Pancreas (tissue), 10 donors: Measurements from ENCODE around the gene DNAJC25. TPM values are rescaled to one million over a fixed set of nuclear protein-coding genes. Genes with fewer than 3 reads are reported as not detected.

ENCODE experiments used
- ATAC-seq, 4 donors: fragments of 200-7000 bp; cut with Tn5 transposase; one replicate each; pipeline versions ENCODE4 v1.8.0 to v1.9.1; 2020; ENCODE audit warnings: mild to moderate bottlenecking in 4 of 4, moderate library complexity in 4 of 4
- DNase-seq, 6 donors: peaks; one replicate each; pipeline ENCODE4 v3.0.0-alpha.2; 2020
- FAIRE-seq: peaks from 2 replicates; lab custom pipeline; 2012; peaks lifted over from hg19 to GRCh38; lab: Jason Lieb, UNC
- H3K27ac ChIP-seq, 4 donors: fragments of 200-600 bp; sonication (generic); 1 replicate in 3 of 4; 2 replicates in 1 of 4; pipeline versions ENCODE4 v1.5.0 to v1.8.0; 2020
- H3K27me3 ChIP-seq, 4 donors: fragments of 200-600 bp; one replicate each; pipeline ENCODE4 v1.8.0; 2021
- H3K36me3 ChIP-seq, 3 donors: fragments of 200-600 bp; sonication (generic) in 1 of 3; one replicate each; pipeline versions ENCODE4 v1.5.0 to v1.8.0; 2020 to 2021
- H3K4me1 ChIP-seq, 3 donors: fragments of 200-600 bp; one replicate each; pipeline ENCODE4 v1.8.0; 2021
- H3K4me3 ChIP-seq, 4 donors: fragments of 200-600 bp; sonication (generic) in 2 of 4; one replicate each; pipeline versions ENCODE4 v1.5.0 to v1.8.0; 2020 to 2021
- H3K9me3 ChIP-seq, 4 donors: fragments of 200-600 bp; one replicate each; pipeline ENCODE4 v1.8.0; 2021
- CTCF ChIP-seq, 4 donors: fragments of 200-600 bp; sonication (generic) in 3 of 4; IDR thresholded peaks; one replicate each; pipeline versions ENCODE4 v1.5.0 to v1.8.0; 2021; ENCODE audit warnings: antibody characterized with exemption in 4 of 4
- WGBS, 2 donors: extraction: QIAGEN DNeasy Blood & Tissue Kit; methylation state at CpG; one replicate each; pipeline ENCODE4 v1.1.7; 2013; 5-methylcytosine and 5-hydroxymethylcytosine counted together
- intact Hi-C, 3 donors: fragments of 100-400 bp; cut with DNase I; formaldehyde crosslinking; loops; one replicate each; pipeline versions ENCODE4 v1.11.1 to v1.14.2; 2022
- polyA plus RNA-seq, 2 donors: library from polyadenylated mRNA; stranded (reverse); fragments of 200-250 nt; gene quantifications; one replicate each; pipeline ENCODE4 v1.2.3, GENCODE V29; 2013
- total RNA-seq, 6 donors: library from RNA; stranded (reverse); fragmentation: NEBNext Ultra II Directional in 4 of 6; extraction: Animal tissue kit (Norgen Biotek cat#: 25700) in 4 of 6; gene quantifications; one replicate each; pipeline versions ENCODE4 v1.2.1 to v1.2.4, GENCODE V29; 2021 to 2023
- donor health status: healthy with polysubstance abuse.
- donor health status: DM: no; HTN: no; CAD: no; lungs with moderate emphysema.
- donor health status: DM: no; HTN: no; CAD: no.
- donor health status: control.
- donor health status: control.
- donor health status: Bipolar disorder and iron deficiency.
- donor health status: DM: yes; HTN: yes; CAD: no.
- donor health status: DM: no; HTN: no; CAD: no.
- donor health status: DM: no; HTN: no; CAD: no.
- donor health status: DM: yes; HTN: yes; CAD: no.

The DNAJC25 gene
- total and polyA plus RNA-seq, 8 donors, result 2.2 to 6.7 (median 3.5) TPM

- TF ChIP-seq CTCF (IDR thresholded peaks at IDR 0.05), result no peak
- Histone ChIP-seq H3K27me3 (no peaks in the 10 kb centered on the region), H3K4me1 (no peaks in the 10 kb centered on the region), H3K36me3 (no peaks in the 10 kb centered on the region), H3K9me3 (no peaks in the 10 kb centered on the region), H3K27ac (no peak overlapping the region), H3K4me3 (no peak overlapping the region)
- DNase-seq (no peak), ATAC-seq (no peak), FAIRE-seq (no peak)
- WGBS, 2 donors, result 81 to 93% methylated on average over 5 of the region's 5 CpGs
- intact Hi-C loops, result no loop called here
These were observed 47.2 kb downstream of the DNAJC25 start for GRCh38 chr9:111678293-111678692.

- intact Hi-C loops, result no loop called here
- TF ChIP-seq CTCF (IDR thresholded peaks at IDR 0.05), result no peak
- Histone ChIP-seq H3K4me3 (no peak overlapping the region), H3K27ac (no peak overlapping the region), H3K4me1 (no peaks in the 10 kb centered on the region), H3K9me3 (no peaks in the 10 kb centered on the region), H3K36me3 (no peaks in the 10 kb centered on the region), H3K27me3 (no peaks in the 10 kb centered on the region)
- no peak for FAIRE-seq
- 91 to 94% methylated on average over 6 of the region's 6 CpGs for WGBS, 2 donors
- DNase-seq, result no peak
- no peak for ATAC-seq
These were observed 48.1 kb downstream of the DNAJC25 start for GRCh38 chr9:111679199-111679598.

- TF ChIP-seq CTCF (IDR thresholded peaks at IDR 0.05), result no peak
- 90 to 92% methylated on average over 1 of the region's 1 CpG for WGBS, 2 donors
- no peaks in the 10 kb centered on the region for H3K36me3 ChIP-seq
- H3K27ac ChIP-seq, result no peak overlapping the region
- no peak overlapping the region for H3K4me3 ChIP-seq
- H3K4me1 ChIP-seq, result no peaks in the 10 kb centered on the region
- DNase-seq (no peak), FAIRE-seq (no peak), ATAC-seq (no peak)
- no peaks in the 10 kb centered on the region for H3K27me3 ChIP-seq
- intact Hi-C loops, result loop anchor here in 1 of 3 donors (10.0 kb wide), 1 partner anchor 89 kb away; the partner anchor contains the start of gene PTGR1
- H3K9me3 ChIP-seq, result no peaks in the 10 kb centered on the region
These were observed 52.3 kb downstream of the DNAJC25 start for GRCh38 chr9:111683392-111683791.

GRCh38 chr9:111691672-111692329, 60.7 kb downstream of the DNAJC25 start:
- TF ChIP-seq CTCF (IDR thresholded peaks at IDR 0.05), result peak in 2 of 4 donors; percentile 15 to 16
- ATAC-seq (peak in 3 of 4 donors; percentile 68 to 79 (median 79)), DNase-seq (no peak)

GRCh38 chr9:111696796-111697195, 65.7 kb downstream of the DNAJC25 start:
- no peaks in the 10 kb centered on the region for H3K27me3 ChIP-seq
- no peak overlapping the region for H3K4me3 ChIP-seq
- no peak for TF ChIP-seq CTCF (IDR thresholded peaks at IDR 0.05)
- ATAC-seq (no peak), DNase-seq (no peak), FAIRE-seq (no peak)
- no peak overlapping the region for H3K27ac ChIP-seq
- no peaks in the 10 kb centered on the region for H3K4me1 ChIP-seq
- no peaks in the 10 kb centered on the region for H3K9me3 ChIP-seq
- no peaks in the 10 kb centered on the region for H3K36me3 ChIP-seq
- intact Hi-C loops, result no loop called here

More at GRCh38 chr9:111691672-111692329, 60.7 kb downstream of the DNAJC25 start:
- Histone ChIP-seq H3K27me3 (no peaks in the 10 kb centered on the region), H3K27ac (no peak overlapping the region), H3K4me1 (no peaks in the 10 kb centered on the region), H3K4me3 (no peak overlapping the region), H3K36me3 (no peaks in the 10 kb centered on the region), H3K9me3 (no peaks in the 10 kb centered on the region)
- no peak for FAIRE-seq
- WGBS, 2 donors, result 37 to 42% methylated on average over 5 of the region's 5 CpGs
- intact Hi-C loops, result no loop called here
